ENCODE measurements around the gene SUMO1.
"Not testable (repeated sequence)": the region's sequence is repeated elsewhere in the genome, so short reads cannot be mapped to it uniquely, and the experiment has no call there.

Gene SUMO1

GRCh38 chr2:202238234-202239197, at the start of gene SUMO1:
TSS of gene SUMO1 (minus strand) at chr2:202238597. CDS start at chr2:202238451, 146 bp downstream.
- Histone ChIP-seq H3K27ac (peak within 1 kb of the TSS; percentile 66 to 97 (median 89)), H3K4me3 (peak within 1 kb of the TSS; percentile 87 to 100 (median 93))

DNA sequence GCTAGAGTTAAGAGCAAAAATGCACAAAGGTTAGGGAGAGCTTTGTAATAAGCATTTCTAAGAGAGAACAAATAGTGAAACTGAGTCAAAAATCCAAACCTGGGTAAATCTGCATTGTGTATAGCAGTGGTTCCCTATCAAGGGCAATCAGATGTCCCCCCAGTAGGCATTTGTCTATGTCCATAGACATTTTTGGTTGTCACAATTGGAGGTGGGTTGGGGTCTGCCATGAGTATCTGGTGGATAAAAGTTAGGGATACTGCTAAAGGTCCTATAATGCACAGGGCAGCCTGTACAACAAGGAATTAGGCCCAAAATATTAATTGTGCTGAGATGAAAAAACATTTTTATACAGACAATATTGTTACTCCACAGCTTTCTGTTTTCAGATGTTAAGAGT, 48.2 kb upstream of the SUMO1 start:
- H3K27ac ChIP-seq: no peak overlapping the region
- no peak overlapping the region for H3K4me3 ChIP-seq

DNA sequence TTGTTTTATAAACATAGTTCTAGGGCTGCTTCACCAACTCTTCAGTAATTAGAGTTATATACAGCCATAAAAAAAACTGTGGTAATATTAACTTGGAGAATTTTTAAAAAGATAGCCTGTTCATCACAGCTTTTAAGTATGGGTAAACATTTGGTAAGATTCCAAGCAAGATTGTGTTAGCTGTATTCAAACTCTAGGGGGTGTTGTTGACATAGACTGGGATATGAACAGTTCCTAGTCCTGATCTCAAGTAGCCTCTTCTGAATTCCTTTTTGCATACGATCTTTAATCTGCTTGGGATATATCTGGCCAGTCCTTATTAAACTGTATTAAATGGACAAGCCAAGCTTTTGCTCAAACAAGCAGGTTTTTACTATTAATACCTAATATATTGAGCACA, 40.5 kb upstream of the SUMO1 start:
- H3K4me3 ChIP-seq: no peak overlapping the region
- peak overlapping the region in 11 of 21 experiments; percentile 19 to 81 (median 43) for H3K27ac ChIP-seq

DNA sequence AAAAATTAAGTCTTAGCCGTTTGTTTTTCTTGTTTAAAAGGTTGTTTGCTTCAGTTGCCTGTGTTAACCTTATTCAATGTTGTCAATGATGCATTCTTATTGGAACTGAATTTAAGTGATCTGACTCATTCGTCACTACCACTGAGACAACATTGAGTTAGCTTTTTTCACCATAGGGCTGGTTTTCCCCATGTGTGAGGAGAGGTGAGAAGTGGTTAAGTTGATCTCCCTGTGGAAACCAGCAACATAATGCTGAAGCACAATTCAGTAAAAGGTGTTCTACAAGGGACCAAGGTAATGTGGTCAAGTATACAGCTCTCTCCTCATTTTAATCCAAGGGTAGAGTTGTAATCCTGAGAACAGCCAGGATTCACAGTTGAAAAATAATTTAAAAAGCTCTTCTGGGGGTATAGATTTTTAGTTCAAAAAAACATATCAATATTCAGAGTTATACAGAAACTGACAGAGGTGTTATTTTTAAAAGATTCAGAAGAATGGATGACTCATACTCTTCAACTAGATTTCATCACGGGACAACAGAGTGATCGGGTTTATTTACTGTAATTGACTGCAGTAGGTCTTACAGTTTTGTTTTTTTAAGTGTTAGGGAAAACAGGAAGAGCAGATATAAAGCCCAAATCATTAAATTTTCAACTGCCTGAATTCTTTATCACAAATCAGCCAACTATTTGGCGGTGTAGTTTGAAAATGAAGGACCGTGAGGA, 39.8 kb upstream of the SUMO1 start:
- Histone ChIP-seq H3K4me3 (no peak overlapping the region), H3K27ac (peak overlapping the region in 11 of 21 experiments; percentile 12 to 81 (median 43))

DNA sequence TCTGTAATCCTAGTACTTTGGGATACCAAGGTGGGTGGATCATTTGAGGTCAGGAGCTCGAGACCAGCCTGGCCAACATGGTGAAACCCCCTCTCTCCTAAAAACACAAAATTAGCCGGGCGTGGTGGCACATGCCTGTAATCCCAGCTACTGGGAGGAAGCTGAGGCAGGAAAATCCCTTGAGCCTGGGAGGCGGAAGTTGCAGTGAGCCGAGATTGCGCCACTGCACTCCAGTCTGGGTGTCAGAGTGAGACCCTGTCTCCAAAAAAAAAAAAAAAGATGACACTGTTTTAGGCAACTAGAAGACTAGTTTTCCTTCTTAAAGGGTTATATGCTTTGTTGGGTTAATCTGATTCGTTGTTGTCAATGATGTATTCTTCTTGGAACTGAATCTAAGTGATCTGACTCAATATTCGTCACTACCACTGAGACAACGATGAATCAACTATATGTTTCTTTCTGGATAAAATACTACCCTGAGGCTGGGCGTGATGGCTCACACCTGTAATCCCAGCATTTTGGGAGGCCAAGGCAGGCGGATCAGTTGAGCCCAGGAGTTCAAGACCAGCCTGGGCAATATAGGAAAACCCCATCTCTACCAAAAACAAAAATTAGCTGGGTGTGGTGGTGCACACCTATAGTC, 37.8 kb upstream of the SUMO1 start:
- H3K27ac ChIP-seq: peak overlapping the region in 2 of 21 experiments; percentile 11 to 31
- H3K4me3 ChIP-seq: not testable (repeated sequence)

DNA sequence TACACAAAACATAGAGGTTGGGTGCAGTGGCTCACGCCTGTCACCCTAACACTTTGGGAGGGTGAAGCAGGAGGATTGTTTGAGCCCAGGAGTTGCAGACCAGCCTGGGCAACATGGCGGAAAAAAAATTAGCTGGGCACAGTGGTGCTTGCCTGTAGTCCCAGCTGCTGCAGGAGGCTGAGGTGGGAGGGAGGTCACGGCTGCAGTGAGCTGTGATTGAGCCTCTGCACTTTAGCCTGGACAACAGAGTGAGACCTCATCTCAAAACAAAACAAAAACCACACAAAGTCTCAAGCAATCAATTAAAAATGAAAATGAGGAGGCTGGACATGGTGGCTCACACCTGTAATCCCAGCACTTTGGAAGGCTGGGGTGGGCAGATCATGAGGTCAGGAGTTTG, 32.1 kb upstream of the SUMO1 start:
- no peak overlapping the region for H3K4me3 ChIP-seq
- peak overlapping the region in 1 of 21 experiments; percentile 49 for H3K27ac ChIP-seq

- no peak overlapping the region for H3K27ac ChIP-seq
- H3K4me3 ChIP-seq: no peak overlapping the region
Observed at GRCh38 chr2:202269585-202269984, 31.2 kb upstream of the SUMO1 start.

GRCh38 chr2:202267495-202267894, 29.1 kb upstream of the SUMO1 start:
- Histone ChIP-seq H3K4me3 (peak overlapping the region; percentile 55 to 93 (median 76)), H3K27ac (peak overlapping the region in 4 of 21 experiments; percentile 39 to 96 (median 94))

DNA sequence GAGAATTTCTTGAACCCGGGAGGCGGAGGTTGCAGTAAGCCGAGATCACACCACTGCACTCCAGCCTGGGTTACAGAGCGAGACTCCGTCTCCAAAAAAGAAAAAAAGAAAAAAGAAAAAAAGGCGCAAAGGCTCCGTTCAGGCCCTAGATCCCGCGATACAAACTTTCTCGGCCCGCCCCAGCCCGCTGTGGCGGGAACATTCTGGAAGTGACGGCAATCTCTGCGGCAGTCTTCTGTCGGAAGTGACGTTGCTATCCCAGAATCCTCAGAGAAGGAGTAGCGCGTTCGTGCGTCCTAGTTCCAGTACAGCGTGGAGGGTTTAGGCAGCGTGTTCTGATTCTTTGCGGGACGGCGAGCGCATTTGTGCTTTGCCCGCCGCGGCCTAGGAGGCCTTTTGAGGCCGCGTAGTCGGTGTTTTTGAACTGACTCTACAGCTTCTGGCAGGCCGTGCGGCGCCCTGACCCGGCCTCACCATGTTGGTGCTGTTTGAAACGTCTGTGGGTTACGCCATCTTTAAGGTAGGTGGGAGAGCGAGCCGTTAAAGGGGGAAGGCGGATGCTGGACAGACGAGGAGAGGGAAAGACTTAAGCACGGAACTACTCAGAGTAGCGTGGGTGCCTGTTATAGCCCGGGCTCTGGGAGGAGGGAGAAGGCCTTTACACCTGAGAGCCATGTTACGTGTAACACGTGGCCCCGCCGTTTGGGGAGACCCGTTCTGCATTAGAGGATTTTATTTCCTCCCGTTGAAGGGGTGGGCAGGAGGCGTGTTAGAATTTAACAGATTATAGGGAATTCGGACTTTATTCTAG, 27.3 kb upstream of the SUMO1 start, which contains the start of gene NOP58:
Gene NOP58 (plus strand): TSS at position 297 of the 811 bp plus-strand sequence. CDS start 179 bp downstream, at position 476.
- peak within 1 kb of the TSS; percentile 55 to 93 (median 76) for H3K4me3 ChIP-seq
- H3K27ac ChIP-seq: peak within 1 kb of the TSS; percentile 89 to 99 (median 95)

GRCh38 chr2:202261531-202261930, 23.1 kb upstream of the SUMO1 start:
- no peak overlapping the region for H3K27ac ChIP-seq
- no peak overlapping the region for H3K4me3 ChIP-seq

- Histone ChIP-seq H3K27ac (no peak overlapping the region), H3K4me3 (no peak overlapping the region)
Observed at GRCh38 chr2:202251494-202251893, 13.1 kb upstream of the SUMO1 start.

GRCh38 chr2:202249521-202250253, 11.3 kb upstream of the SUMO1 start:
- Histone ChIP-seq H3K27ac (peak overlapping the region in 1 of 21 experiments; percentile 30), H3K4me3 (no peak overlapping the region)

- not testable (repeated sequence) for H3K4me3 ChIP-seq, H3K27ac ChIP-seq
Observed at GRCh38 chr2:202247710-202248109, 9.3 kb upstream of the SUMO1 start.

GRCh38 chr2:202237787-202238233, 587 bp downstream of the SUMO1 start:
- H3K27ac ChIP-seq: peak overlapping the region; percentile 66 to 97 (median 89)

DNA sequence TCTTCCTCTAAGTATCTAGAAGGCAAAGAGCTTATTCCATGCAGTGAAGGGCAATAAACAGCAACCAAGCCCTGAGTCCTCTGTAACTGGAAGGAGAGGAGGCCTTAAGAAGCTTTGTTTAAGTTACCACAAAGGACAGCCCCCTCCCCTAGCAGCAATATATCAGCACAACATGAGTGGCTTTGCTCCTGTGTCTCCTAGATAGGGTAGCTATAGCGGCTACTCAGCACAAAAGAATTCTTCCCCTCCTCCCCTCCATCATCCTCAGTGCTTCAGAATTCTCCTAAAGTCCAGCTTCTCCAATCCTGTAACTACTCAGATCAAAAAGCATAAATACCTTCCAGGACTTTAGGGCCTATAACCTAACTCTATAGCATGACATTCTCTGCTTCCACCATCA, 16.5 kb downstream of the SUMO1 start:
- no peak overlapping the region for H3K4me3 ChIP-seq
- no peak overlapping the region for H3K27ac ChIP-seq

More at GRCh38 chr2:202237787-202238233, 587 bp downstream of the SUMO1 start:
- peak overlapping the region; percentile 87 to 100 (median 93) for H3K4me3 ChIP-seq

- Histone ChIP-seq H3K4me3 (no peak overlapping the region), H3K27ac (no peak overlapping the region)
Observed at GRCh38 chr2:202215179-202215578, 23.2 kb downstream of the SUMO1 start.

GRCh38 chr2:202208526-202208925, 29.9 kb downstream of the SUMO1 start:
- no peak overlapping the region for H3K27ac ChIP-seq
- H3K4me3 ChIP-seq: no peak overlapping the region

GRCh38 chr2:202204855-202205254, 33.5 kb downstream of the SUMO1 start:
- Histone ChIP-seq H3K4me3 (no peak overlapping the region), H3K27ac (no peak overlapping the region)

Data from skin epidermis (tissue), 12 donors.